IPS-18a (cell line): ENCODE results near the gene CDH2.

Experiments used
- H3K27ac ChIP-seq: one replicate; pipeline ENCODE4 v1.5.1; 2013; ENCODE audit warnings: low read length
- H3K27me3 ChIP-seq: one replicate; pipeline ENCODE4 v1.6.1; 2013; ENCODE audit warnings: mild to moderate bottlenecking, low read length; ENCODE audit not compliant: control insufficient read depth, insufficient read depth
- H3K36me3 ChIP-seq: one replicate; pipeline ENCODE4 v1.6.1; 2013; ENCODE audit warnings: low read depth, low read length; ENCODE audit not compliant: control insufficient read depth
- H3K4me1 ChIP-seq: one replicate; pipeline ENCODE4 v1.6.1; 2013; ENCODE audit warnings: low read depth, low read length; ENCODE audit not compliant: control insufficient read depth
- H3K4me3 ChIP-seq: one replicate; pipeline ENCODE4 v1.5.1; 2013; ENCODE audit warnings: low read length
- H3K9ac ChIP-seq: one replicate; pipeline ENCODE4 v1.6.1; 2013; ENCODE audit warnings: mild to moderate bottlenecking, low read length, moderate library complexity
- H3K9me3 ChIP-seq: one replicate; pipeline ENCODE4 v1.6.1; 2013; ENCODE audit warnings: low read depth, low read length; ENCODE audit not compliant: control insufficient read depth

Gene CDH2

GRCh38 chr18:28181616-28182015, 4.7 kb upstream of the CDH2 start:
- H3K4me1 ChIP-seq, result peaks cover 23% of the 10 kb centered on the region
- no peak overlapping the region for H3K9ac ChIP-seq
- H3K27ac ChIP-seq, result no peak overlapping the region
- no peak overlapping the region for H3K4me3 ChIP-seq
- H3K27me3 ChIP-seq, result peaks cover 22% of the 10 kb centered on the region
- H3K36me3 ChIP-seq, result no peaks in the 10 kb centered on the region
- H3K9me3 ChIP-seq, result no peaks in the 10 kb centered on the region

- Histone ChIP-seq H3K4me3 (peak overlapping the region; percentile 75), H3K27ac (no peak overlapping the region), H3K36me3 (no peaks in the 10 kb centered on the region), H3K9ac (peak overlapping the region; percentile 48), H3K4me1 (peaks cover 35% of the 10 kb centered on the region), H3K9me3 (no peaks in the 10 kb centered on the region), H3K27me3 (peaks cover 51% of the 10 kb centered on the region)
These were observed 1.8 kb upstream of the CDH2 start for GRCh38 chr18:28178720-28179119.

GRCh38 chr18:28177828-28178635, 1.1 kb upstream of the CDH2 start:
- H3K27ac ChIP-seq, result no peak overlapping the region
- H3K4me1 ChIP-seq, result peaks cover 35% of the 10 kb centered on the region
- peak overlapping the region; percentile 75 for H3K4me3 ChIP-seq
- no peaks in the 10 kb centered on the region for H3K9me3 ChIP-seq
- H3K9ac ChIP-seq, result peak overlapping the region; percentile 48
- H3K36me3 ChIP-seq, result no peaks in the 10 kb centered on the region
- H3K27me3 ChIP-seq, result peaks cover 57% of the 10 kb centered on the region

- H3K9ac ChIP-seq, result peak overlapping the region; percentile 63
- H3K27ac ChIP-seq, result no peak overlapping the region
- peaks cover 58% of the 10 kb centered on the region for H3K27me3 ChIP-seq
- no peaks in the 10 kb centered on the region for H3K36me3 ChIP-seq
- peaks cover 27% of the 10 kb centered on the region for H3K4me1 ChIP-seq
- no peaks in the 10 kb centered on the region for H3K9me3 ChIP-seq
- H3K4me3 ChIP-seq, result peak overlapping the region; percentile 71
These were observed 307 bp downstream of the CDH2 start for GRCh38 chr18:28176698-28176947.

- no peak overlapping the region for H3K27ac ChIP-seq
- H3K9ac ChIP-seq, result peak overlapping the region; percentile 63
- peaks cover 58% of the 10 kb centered on the region for H3K27me3 ChIP-seq
- no peaks in the 10 kb centered on the region for H3K9me3 ChIP-seq
- H3K4me3 ChIP-seq, result peak overlapping the region; percentile 71
- peaks cover 22% of the 10 kb centered on the region for H3K4me1 ChIP-seq
- H3K36me3 ChIP-seq, result no peaks in the 10 kb centered on the region
These were observed 816 bp downstream of the CDH2 start for GRCh38 chr18:28175930-28176697.

GRCh38 chr18:28175150-28175929, 1.6 kb downstream of the CDH2 start:
- Histone ChIP-seq H3K4me1 (peaks cover 22% of the 10 kb centered on the region), H3K4me3 (peak overlapping the region; percentile 71), H3K27ac (no peak overlapping the region), H3K36me3 (no peaks in the 10 kb centered on the region), H3K9ac (peak overlapping the region; percentile 63), H3K9me3 (no peaks in the 10 kb centered on the region), H3K27me3 (peaks cover 51% of the 10 kb centered on the region)

- peaks cover 42% of the 10 kb centered on the region for H3K27me3 ChIP-seq
- peaks cover 22% of the 10 kb centered on the region for H3K4me1 ChIP-seq
- H3K9me3 ChIP-seq, result no peaks in the 10 kb centered on the region
- no peak overlapping the region for H3K27ac ChIP-seq
- H3K4me3 ChIP-seq, result peak overlapping the region; percentile 71
- peak overlapping the region; percentile 63 for H3K9ac ChIP-seq
- no peaks in the 10 kb centered on the region for H3K36me3 ChIP-seq
These were observed 2.6 kb downstream of the CDH2 start for GRCh38 chr18:28174181-28174905.

- H3K9ac ChIP-seq, result no peak overlapping the region
- no peaks in the 10 kb centered on the region for H3K36me3 ChIP-seq
- H3K27ac ChIP-seq, result no peak overlapping the region
- no peak overlapping the region for H3K4me3 ChIP-seq
- peaks cover 15% of the 10 kb centered on the region for H3K4me1 ChIP-seq
- H3K27me3 ChIP-seq, result peaks cover 36% of the 10 kb centered on the region
- no peaks in the 10 kb centered on the region for H3K9me3 ChIP-seq
These were observed 5.1 kb downstream of the CDH2 start for GRCh38 chr18:28171837-28172236.

- Histone ChIP-seq H3K9ac (no peak overlapping the region), H3K27me3 (peaks cover 7% of the 10 kb centered on the region), H3K36me3 (no peaks in the 10 kb centered on the region), H3K9me3 (no peaks in the 10 kb centered on the region), H3K4me3 (no peak overlapping the region), H3K27ac (no peak overlapping the region), H3K4me1 (peaks cover 3% of the 10 kb centered on the region)
These were observed 8.2 kb downstream of the CDH2 start for GRCh38 chr18:28168725-28169124.

- Histone ChIP-seq H3K36me3 (no peaks in the 10 kb centered on the region), H3K4me3 (no peak overlapping the region), H3K27ac (no peak overlapping the region), H3K9me3 (no peaks in the 10 kb centered on the region), H3K9ac (no peak overlapping the region), H3K4me1 (peaks cover 3% of the 10 kb centered on the region), H3K27me3 (no peaks in the 10 kb centered on the region)
These were observed 9.0 kb downstream of the CDH2 start for GRCh38 chr18:28167835-28168349.
